HG03039 (cell line): ENCODE results near the gene UQCC3.
"Not testable (repeated sequence)": the region's sequence is repeated elsewhere in the genome, so short reads cannot be mapped to it uniquely, and the experiment has no call there.

Source experiments
- ATAC-seq: cut with Tn5 transposase; IDR thresholded peaks from one replicate; pipeline ENCODE4 v1.9.1; 2021; ENCODE audit warnings: mild to moderate bottlenecking, moderate library complexity; ENCODE audit not compliant: unreplicated experiment

The UQCC3 gene

GRCh38 chr11:62671608-62672389 is at the start of gene UQCC3, which contains the start of gene LBHD1:
TSS of gene UQCC3 (plus strand) at chr11:62671673. CDS start at chr11:62671746, 73 bp downstream.
TSS of gene LBHD1 (minus strand) at chr11:62672267. CDS start at chr11:62670031, 2,236 bp downstream.
- ATAC-seq, result peak; percentile 37

- ATAC-seq, result no peak
Observed at GRCh38 chr11:62622476-62623089, 48.9 kb upstream of the UQCC3 start.

GRCh38 chr11:62627713-62628112 is 43.8 kb upstream of the UQCC3 start:
- ATAC-seq, result no peak

GRCh38 chr11:62632492-62632891 is 39.0 kb upstream of the UQCC3 start:
- no peak for ATAC-seq

- no peak for ATAC-seq
Observed at GRCh38 chr11:62644220-62644619, 27.3 kb upstream of the UQCC3 start.

- ATAC-seq, result no peak
Observed at GRCh38 chr11:62645671-62645945, 25.9 kb upstream of the UQCC3 start.

GRCh38 chr11:62645946-62646824 is 25.3 kb upstream of the UQCC3 start, which contains the start of gene GANAB:
TSS of gene GANAB (minus strand) at chr11:62646613. CDS start at chr11:62646599, 14 bp downstream.
- peak; percentile 83 for ATAC-seq

GRCh38 chr11:62646825-62647608 is 24.5 kb upstream of the UQCC3 start:
- no peak for ATAC-seq

- no peak for ATAC-seq
Observed at GRCh38 chr11:62647609-62648005, 23.9 kb upstream of the UQCC3 start.

- ATAC-seq, result no peak
Observed at GRCh38 chr11:62648185-62648966, 23.1 kb upstream of the UQCC3 start.

- ATAC-seq, result no peak
Observed at GRCh38 chr11:62648967-62649364, 22.5 kb upstream of the UQCC3 start.

- ATAC-seq, result no peak
Observed at GRCh38 chr11:62649486-62649885, 22.0 kb upstream of the UQCC3 start.

- ATAC-seq, result not testable (repeated sequence)
Observed at GRCh38 chr11:62650283-62650682, 21.2 kb upstream of the UQCC3 start.

GRCh38 chr11:62652161-62653006 is 19.1 kb upstream of the UQCC3 start:
- no peak for ATAC-seq

GRCh38 chr11:62654297-62654696 is 17.2 kb upstream of the UQCC3 start:
- ATAC-seq, result no peak

GRCh38 chr11:62656796-62657429 is 14.6 kb upstream of the UQCC3 start:
- ATAC-seq, result no peak

- peak; percentile 30 for ATAC-seq
Observed at GRCh38 chr11:62664405-62665074, 6.9 kb upstream of the UQCC3 start.

- ATAC-seq, result peak; percentile 71
Observed at GRCh38 chr11:62665075-62665598, 6.3 kb upstream of the UQCC3 start, which contains the start of the genes C11orf98 and CSKMT. TSS of gene C11orf98 (minus strand) at chr11:62665210. CDS start at chr11:62665169, 41 bp downstream. TSS of gene CSKMT (plus strand) at chr11:62665312. CDS start at chr11:62665880, 568 bp downstream.
